Keratinocyte (primary cell): ENCODE measurements around the gene DLG2.

Source experiments
- EZH2 ChIP-seq: IDR thresholded peaks from one replicate; pipeline ENCODE4 v1.6.1; 2012; ENCODE audit warnings: inconsistent platforms, mild to moderate bottlenecking, low read length, moderate library complexity
- TF ChIP-seq, protein P1 (sequence below), 3 experiments: IDR thresholded peaks in 1 of 3; conservative IDR thresholded peaks in 1 of 3; optimal IDR thresholded peaks in 1 of 3; 2 replicates in 2 of 3; 3 replicates in 1 of 3; pipeline versions ENCODE3 to v1.5.1; 2011; ENCODE audit warnings: low read length in 3 of 3, mild to moderate bottlenecking in 3 of 3, moderate library complexity in 2 of 3, control low read depth in 1 of 3, inconsistent platforms in 1 of 3; ENCODE audit not compliant: insufficient read depth in 2 of 3; ENCODE audit errors: extremely low read depth in 1 of 3

- TF ChIP-seq, protein P1, sequence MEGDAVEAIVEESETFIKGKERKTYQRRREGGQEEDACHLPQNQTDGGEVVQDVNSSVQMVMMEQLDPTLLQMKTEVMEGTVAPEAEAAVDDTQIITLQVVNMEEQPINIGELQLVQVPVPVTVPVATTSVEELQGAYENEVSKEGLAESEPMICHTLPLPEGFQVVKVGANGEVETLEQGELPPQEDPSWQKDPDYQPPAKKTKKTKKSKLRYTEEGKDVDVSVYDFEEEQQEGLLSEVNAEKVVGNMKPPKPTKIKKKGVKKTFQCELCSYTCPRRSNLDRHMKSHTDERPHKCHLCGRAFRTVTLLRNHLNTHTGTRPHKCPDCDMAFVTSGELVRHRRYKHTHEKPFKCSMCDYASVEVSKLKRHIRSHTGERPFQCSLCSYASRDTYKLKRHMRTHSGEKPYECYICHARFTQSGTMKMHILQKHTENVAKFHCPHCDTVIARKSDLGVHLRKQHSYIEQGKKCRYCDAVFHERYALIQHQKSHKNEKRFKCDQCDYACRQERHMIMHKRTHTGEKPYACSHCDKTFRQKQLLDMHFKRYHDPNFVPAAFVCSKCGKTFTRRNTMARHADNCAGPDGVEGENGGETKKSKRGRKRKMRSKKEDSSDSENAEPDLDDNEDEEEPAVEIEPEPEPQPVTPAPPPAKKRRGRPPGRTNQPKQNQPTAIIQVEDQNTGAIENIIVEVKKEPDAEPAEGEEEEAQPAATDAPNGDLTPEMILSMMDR (optimal IDR thresholded peaks at IDR 0.05 in 1 of 3, IDR thresholded peaks at IDR 0.05 in 1 of 3, conservative IDR thresholded peaks at IDR 0.05 in 1 of 3; ENCODE audit: extremely low read depth in 1 of 3, insufficient read depth in 2 of 3, low read length in 3 of 3), result no peak
- no peak for TF ChIP-seq EZH2
Measured at GRCh38 chr11:84497981-84498411, 1129.1 kb downstream of the DLG2 start.
